Measurements from ENCODE around the gene CXCL3.

GRCh38 chr4:74042681-74043080, 4.2 kb upstream of the CXCL3 start:
- TF ChIP-seq CTCF (optimal IDR thresholded peaks at IDR 0.05 in 1 of 3, IDR thresholded peaks at IDR 0.05 in 1 of 3, conservative IDR thresholded peaks at IDR 0.05 in 1 of 3; ENCODE audit: extremely low read depth in 1 of 3, insufficient read depth in 2 of 3, low read length in 3 of 3) (peak in 1 of 3 experiments; percentile 47), EZH2 (IDR thresholded peaks at IDR 0.05; ENCODE audit: low read length) (no peak)

Data from keratinocyte (primary cell).